NCI-H526 treated with DMSO at 0.1 percent for 48 hours (cell line): ENCODE data around the gene SGO2.
"Not testable (repeated sequence)": the region's sequence is repeated elsewhere in the genome, so short reads cannot be mapped to it uniquely, and the experiment has no call there.

Source experiments
- DNase-seq: peaks from one replicate; lab custom pipeline; 2025; lab: John Stamatoyannopoulos, UW

Gene SGO2

DNA sequence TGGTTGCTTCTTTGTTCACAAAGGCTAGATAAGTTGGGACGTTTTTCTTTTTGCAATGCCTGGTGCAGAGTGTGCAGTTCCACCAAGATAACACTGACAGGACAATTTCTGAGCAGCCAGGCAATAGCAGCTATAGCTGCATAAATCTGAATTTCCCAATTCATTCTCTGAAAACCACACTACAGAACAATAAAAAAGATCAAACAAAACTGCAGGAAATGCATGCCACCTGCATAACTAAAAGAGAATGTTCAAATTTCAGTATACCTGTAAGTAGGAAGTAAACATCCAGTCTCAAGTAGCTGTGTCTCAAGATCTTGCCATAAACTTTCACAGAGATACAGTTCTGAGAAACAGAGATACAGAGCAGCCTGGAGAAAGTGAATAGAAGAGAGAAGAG lies 10.9 kb upstream of the SGO2 start:
- DNase-seq, result no peak

- no peak for DNase-seq
Observed at GRCh38 chr2:200523158-200523557, 2.8 kb upstream of the SGO2 start.

GRCh38 chr2:200523604-200524003 lies 2.4 kb upstream of the SGO2 start:
- DNase-seq, result no peak

DNA sequence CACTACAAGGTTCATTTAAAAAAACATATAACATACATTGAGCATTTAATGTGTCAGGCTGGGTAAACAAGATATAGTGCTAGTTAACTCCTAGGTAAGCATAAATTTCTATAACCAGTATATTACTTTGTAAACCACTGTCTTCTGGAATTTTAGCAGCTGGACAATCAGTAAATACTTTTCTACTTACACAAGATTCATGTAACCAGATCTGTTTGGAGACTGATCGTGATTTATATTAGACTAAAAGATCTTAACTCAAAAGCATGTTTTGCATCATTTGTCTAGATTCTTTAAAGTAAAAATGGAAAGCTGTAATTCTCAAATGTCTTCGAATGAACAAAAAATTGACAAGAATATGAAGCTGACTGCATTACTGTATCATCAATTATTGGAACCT lies 941 bp upstream of the SGO2 start:
- DNase-seq, result no peak

DNA sequence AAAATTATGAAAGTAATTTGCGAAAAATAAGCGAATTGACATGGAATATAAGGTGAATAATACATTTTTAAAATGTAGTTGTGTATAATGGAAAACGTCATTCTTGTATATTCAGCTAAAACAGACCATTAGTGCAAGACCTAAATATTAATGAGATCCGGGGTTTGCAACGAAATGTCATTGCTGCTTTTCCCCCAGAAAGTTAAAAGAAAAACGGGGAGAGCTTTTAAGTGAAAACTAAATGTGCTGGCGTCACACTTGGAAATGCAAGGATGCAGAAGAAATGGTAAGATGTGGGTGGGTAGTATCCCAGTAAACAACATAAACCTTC lies 491 bp upstream of the SGO2 start:
- no peak for DNase-seq

GRCh38 chr2:200528228-200528627 lies 2.2 kb downstream of the SGO2 start:
- no peak for DNase-seq

GRCh38 chr2:200533754-200534153 lies 7.7 kb downstream of the SGO2 start:
- no peak for DNase-seq

DNA sequence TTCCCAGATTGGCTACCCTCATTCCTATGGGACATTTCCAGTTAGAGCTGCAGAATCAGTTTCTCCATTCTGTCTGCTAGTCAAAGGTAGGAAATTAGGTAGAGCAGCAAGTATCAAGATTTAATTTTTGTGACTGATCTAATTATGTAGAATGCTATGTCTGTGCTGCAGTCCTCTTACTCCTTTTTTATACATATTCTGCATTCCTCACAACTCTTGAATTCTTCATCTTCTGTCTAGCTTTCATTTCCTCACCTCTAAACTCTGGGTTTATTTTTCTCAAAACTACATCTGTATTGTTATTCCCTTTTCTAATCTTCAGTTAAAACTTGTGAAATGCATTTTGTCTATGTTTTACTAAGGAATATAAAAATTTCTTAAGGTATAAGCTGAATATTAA lies 8.6 kb downstream of the SGO2 start:
- DNase-seq, result no peak

DNA sequence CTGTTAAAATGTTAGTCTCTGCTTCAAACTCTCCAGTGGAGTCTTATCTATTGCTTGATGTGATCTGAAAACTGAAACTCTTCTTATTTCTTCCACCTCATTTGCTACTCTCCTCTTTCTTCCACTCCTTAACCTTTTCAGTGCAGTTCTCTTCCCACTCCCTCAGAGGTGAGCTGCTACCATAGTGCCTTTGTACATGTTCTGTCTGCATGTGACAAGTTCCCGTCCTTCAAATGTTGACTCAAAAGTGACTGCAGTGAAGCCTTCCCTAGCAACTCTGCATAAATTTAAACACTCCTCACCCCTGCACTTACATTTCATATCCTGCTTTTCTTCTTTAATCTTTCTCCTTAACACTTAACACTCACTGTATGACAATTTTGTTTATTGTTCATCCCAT lies 12.1 kb downstream of the SGO2 start:
- no peak for DNase-seq

- no peak for DNase-seq
Observed at GRCh38 chr2:200540793-200541192, 14.8 kb downstream of the SGO2 start.

- DNase-seq, result not testable (repeated sequence)
Observed at GRCh38 chr2:200566596-200566995, 40.6 kb downstream of the SGO2 start.

GRCh38 chr2:200567932-200568331 lies 41.9 kb downstream of the SGO2 start:
- DNase-seq, result no peak

DNA sequence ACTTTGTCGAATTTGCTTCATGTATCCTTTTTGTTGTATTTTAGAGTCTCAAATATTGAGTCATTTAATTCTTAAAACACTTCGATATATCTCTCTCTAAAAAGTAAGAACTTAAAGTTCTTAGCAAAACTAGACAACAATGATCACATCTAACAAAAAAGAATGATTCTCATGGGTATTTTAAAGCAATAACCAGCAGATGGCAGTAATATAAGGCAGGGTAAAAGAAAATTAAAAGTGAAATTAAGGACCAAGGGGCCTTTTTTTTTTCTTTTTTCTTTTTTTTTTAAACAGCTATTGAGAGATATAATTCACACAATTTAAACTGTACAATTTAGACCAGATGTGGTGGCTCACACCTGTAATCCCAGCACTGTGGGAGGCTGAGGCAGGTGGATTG lies 50.0 kb downstream of the SGO2 start:
- no peak for DNase-seq

DNA sequence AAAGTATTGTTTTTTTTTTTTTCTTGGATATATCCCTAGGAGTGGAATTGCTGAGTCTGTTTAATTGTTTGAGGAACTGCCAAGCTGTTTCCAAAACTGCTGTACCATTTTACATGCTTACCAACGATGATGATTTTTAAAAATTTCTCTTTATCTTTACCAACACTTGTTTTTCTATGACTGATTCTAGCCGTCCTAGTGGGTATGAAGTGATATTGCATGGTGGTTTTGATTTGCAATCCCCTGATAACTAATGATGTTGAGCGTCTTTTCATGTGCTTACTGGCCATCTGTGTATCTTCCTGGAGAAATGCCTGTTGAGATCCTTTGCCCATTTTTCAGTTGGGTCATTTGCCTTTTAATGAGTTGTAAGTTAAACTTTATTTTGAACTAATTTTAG lies 51.0 kb downstream of the SGO2 start:
- no peak for DNase-seq

DNA sequence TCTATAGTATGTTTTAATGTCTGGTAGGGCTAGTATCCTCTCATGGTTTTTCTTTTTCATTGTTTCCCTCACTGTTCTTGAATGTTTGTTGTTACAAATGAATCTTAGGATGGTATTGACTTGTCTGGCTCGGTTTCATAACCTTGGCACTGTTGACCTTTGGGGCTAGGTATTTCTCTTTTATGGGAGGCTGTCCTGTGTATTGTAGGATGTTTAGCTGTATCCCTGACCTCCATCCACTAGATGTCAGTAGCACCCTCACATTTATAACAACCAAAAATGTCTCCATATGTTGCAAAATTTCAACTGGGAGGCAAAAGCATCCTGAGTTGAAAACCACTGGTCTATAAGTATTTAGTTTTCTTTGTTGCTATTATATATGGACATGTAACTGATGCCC lies 52.8 kb downstream of the SGO2 start:
- DNase-seq, result no peak

GRCh38 chr2:200584639-200585038 lies 58.6 kb downstream of the SGO2 start:
- DNase-seq, result no peak

DNA sequence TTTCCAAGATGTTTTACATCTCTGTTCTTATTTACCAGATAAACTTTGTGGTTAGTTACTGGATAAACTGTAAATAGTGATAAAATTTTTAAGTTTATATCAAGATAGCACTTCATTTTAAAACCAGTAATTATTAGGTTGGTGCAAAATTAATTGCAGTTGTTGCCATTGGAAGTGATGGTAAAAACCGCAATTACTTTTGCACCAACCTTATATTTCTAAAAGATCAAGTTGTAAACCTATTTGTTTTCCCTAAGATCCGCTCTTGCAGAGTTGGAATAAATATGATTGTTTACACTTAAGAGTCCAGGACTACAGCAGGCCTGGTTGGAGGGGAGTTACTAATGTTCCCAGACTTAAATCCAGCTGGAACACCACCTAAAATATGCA lies 59.3 kb downstream of the SGO2 start:
- DNase-seq, result no peak

DNA sequence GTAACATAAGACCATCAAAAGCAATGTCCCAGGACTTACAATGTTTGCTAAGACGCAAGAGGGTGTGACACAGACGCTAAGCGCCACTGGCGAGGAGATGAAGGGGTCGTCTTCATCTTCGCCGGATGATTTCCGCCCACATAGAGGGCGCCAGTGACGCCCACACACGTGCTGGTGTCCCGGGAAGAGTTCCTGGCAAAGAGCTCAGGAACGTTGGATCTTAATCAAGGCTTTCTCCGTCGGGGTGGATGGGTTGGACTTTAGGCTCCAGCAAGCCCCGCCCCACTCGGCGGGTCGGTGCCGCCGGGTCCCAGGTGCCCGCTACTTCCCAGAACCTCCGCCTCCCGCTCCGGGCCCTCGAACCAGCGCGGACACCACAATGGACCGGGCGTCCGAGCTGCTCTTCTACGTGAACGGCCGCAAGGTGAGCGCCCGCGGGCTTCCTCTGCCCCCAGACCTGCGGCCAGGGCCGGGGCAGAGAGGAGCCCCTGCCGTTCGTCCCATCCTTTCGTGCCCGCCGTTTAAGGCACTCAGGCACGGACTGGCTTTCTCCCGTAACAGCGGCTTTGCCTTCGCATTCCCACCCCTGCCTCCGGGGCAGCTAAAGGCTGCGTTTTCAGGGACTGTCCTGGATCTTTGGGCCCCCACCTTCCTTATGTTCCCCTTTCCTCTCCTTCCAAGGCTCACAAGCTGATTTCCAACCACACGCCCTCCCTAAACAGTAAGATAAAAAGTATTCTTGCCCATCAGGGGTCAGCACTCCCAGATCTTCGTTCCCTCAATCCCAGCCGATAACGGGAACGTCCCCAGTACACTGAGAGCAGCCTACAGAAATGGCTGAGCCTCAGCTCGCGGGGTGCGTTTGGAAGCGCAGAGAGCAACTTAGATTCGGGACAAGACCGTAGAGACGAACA lies 60.0 kb downstream of the SGO2 start, which contains the start of gene AOX1:
TSS of gene AOX1 (plus strand) at position 285 of the 914 bp plus-strand sequence. CDS start at position 380, 95 bp downstream.
- peak; percentile 10 for DNase-seq

DNA sequence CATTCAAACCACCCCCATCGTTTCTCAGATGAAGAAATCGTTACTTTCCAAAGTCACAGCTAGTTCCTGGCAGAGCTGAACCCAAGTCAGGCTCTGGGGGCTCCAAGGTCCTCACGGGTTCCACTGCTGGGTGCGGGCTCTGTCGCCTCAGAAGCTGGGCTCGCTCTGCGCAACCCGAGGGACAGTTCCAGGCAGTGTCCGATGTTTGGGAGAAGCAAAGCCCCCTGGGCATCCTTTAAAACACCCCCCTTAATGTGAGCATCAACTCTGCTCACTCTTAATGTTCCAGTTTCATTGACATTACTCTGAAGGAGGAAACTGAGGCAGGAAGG lies 60.6 kb downstream of the SGO2 start:
- DNase-seq, result no peak

DNA sequence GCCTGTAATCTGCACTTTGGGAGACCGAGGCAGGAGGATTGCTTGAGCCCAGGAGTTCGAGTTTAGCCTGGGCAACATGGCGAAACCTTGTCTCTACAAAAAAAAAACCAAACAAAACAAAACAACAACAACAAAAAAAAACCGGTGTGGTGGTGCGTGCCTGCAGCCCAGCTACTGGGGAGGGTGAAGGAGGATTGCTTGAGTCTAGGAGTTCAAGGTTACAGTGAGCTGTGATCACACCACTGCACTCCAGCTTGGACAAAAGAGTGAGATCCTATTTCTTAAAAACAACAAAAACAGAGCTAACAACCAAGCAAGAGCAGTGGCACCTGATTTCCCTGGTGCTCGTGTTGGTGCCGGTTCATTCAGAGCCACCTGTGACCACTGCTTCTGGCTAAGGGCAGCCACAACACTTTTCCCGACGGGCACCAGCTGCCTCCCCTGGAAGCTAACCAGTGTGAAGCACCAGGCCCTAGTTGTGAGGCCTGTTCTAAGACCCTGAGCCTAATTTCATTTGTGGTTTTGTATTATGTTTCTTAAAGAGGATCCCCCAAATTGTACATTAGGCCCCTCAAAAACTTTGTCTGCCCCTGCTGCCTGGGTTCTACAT lies 61.1 kb downstream of the SGO2 start:
- DNase-seq, result no peak

- DNase-seq, result no peak
Observed at GRCh38 chr2:200588076-200588678, 62.2 kb downstream of the SGO2 start.

DNA sequence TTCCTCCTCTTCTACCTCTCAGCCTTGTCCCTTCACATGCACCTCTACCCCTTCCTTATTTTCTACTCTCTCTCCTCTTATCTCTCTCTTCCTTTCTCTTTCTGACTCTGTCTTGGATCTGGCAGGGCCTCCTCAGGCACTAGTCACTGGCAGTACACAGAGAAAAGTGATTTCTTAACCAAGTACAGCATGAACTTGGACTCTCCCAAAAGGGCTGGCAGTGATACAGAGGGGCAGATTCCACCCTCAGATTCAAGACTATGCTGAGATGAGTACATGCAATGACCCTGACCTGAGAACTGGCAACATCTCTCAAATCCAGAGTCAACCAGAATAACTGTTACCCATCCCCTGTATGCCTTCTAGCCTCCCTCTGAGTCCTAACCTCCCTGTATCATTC lies 64.1 kb downstream of the SGO2 start:
- DNase-seq, result no peak

DNA sequence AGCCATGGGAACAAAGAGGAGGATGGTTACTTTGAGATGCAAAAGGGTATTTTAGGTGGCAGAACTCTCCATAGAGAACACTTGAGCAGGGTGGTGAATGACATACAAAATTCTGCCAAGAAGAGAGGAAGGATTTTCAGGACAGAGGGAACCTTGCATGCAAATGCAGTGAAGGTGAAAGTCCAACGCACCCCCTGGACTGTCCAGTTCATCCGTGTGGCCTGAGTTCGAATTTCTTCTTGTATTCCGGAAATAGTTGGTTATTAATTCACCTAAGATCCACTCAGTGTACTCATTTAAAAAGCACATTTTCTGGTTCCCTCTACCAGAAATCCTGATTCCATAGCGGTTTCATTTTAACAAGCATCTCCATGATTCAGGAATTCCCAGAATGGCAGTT lies 65.3 kb downstream of the SGO2 start:
- no peak for DNase-seq
